OCI-LY1 (cell line): ENCODE results near the gene RASGEF1B.

Source experiments
- H2AFZ ChIP-seq: fragments of 200-600 bp; sonication (generic), shearing (Covaris generic); 2 replicates; pipeline ENCODE4 v1.6.0; 2014; ENCODE audit warnings: antibody characterized with exemption, mild to moderate bottlenecking, low read length
- H3F3A ChIP-seq: fragments of 200-600 bp; sonication (generic), shearing (Covaris generic); 2 replicates; pipeline ENCODE4 v1.6.0; 2014; ENCODE audit warnings: mild to moderate bottlenecking, antibody characterized with exemption, low read length, moderate library complexity; ENCODE audit not compliant: insufficient read depth
- H3K27ac ChIP-seq: fragments of 200-600 bp; sonication (generic); 2 replicates; pipeline ENCODE4 v1.5.1; 2014; ENCODE audit warnings: low read length, mixed run types, mild to moderate bottlenecking, low read depth; ENCODE audit not compliant: poor library complexity, severe bottlenecking
- H3K27me3 ChIP-seq: fragments of 200-600 bp; sonication (generic); 2 replicates; pipeline ENCODE4 v1.6.0; 2014; ENCODE audit warnings: antibody characterized with exemption, mild to moderate bottlenecking, low read length, moderate library complexity; ENCODE audit not compliant: insufficient read depth
- H3K36me3 ChIP-seq: fragments of 200-600 bp; sonication (generic); 2 replicates; pipeline ENCODE4 v1.6.1; 2014; ENCODE audit warnings: mild to moderate bottlenecking, antibody characterized with exemption, low read length, moderate library complexity, mixed read lengths; ENCODE audit not compliant: insufficient read depth
- H3K4me1 ChIP-seq: fragments of 200-600 bp; sonication (generic); 2 replicates; pipeline ENCODE4 v1.5.1; 2014; ENCODE audit warnings: mild to moderate bottlenecking, low read length, moderate library complexity; ENCODE audit not compliant: insufficient read depth, severe bottlenecking
- H3K4me2 ChIP-seq: fragments of 200-600 bp; sonication (generic), shearing (Covaris generic); 2 replicates; pipeline ENCODE4 v1.6.1; 2014; ENCODE audit warnings: low read length
- H3K4me3 ChIP-seq: fragments of 200-600 bp; sonication (generic); 2 replicates; pipeline ENCODE4 v1.5.1; 2014; ENCODE audit warnings: low read length, low read depth, mild to moderate bottlenecking, mixed read lengths; ENCODE audit not compliant: poor library complexity, severe bottlenecking
- H3K79me2 ChIP-seq: fragments of 200-600 bp; shearing (Covaris generic); 2 replicates; pipeline ENCODE4 v1.6.1; 2016; ENCODE audit warnings: mixed run types, low read length, mixed read lengths; ENCODE audit not compliant: insufficient read depth
- H3K9ac ChIP-seq: fragments of 200-600 bp; sonication (generic), shearing (Covaris generic); 2 replicates; pipeline ENCODE4 v1.6.1; 2014; ENCODE audit warnings: mild to moderate bottlenecking, low read length, mixed read lengths
- H3K9me2 ChIP-seq: fragments of 200-600 bp; sonication (generic), shearing (Covaris generic); 2 replicates; pipeline ENCODE4 v1.6.1; 2014; ENCODE audit warnings: low read depth, mild to moderate bottlenecking, low read length, mixed read lengths
- H3K9me3 ChIP-seq: fragments of 200-600 bp; shearing (Covaris generic); 2 replicates; pipeline ENCODE4 v1.6.1; 2014; ENCODE audit warnings: low read length, mixed read lengths
- H4K20me1 ChIP-seq: fragments of 200-600 bp; sonication (generic), shearing (Covaris generic); 2 replicates; pipeline ENCODE4 v1.6.0; 2016; ENCODE audit warnings: mild to moderate bottlenecking, low read length; ENCODE audit not compliant: insufficient read depth
- CTCF ChIP-seq: fragments of 200-600 bp; sonication (generic), shearing (Covaris generic); IDR thresholded peaks from 2 replicates; pipeline ENCODE4 v1.5.1; 2017; ENCODE audit warnings: mild to moderate bottlenecking, antibody characterized with exemption, low read length, moderate library complexity, mixed read lengths
- EZH2 ChIP-seq: fragments of 200-600 bp; sonication (generic), shearing (Covaris generic); IDR thresholded peaks from 2 replicates; pipeline ENCODE4 v1.8.0; 2017; ENCODE audit warnings: borderline replicate concordance, mixed run types, mild to moderate bottlenecking, antibody characterized with exemption, low read length, moderate library complexity, mixed read lengths

The RASGEF1B gene

GRCh38 chr4:81512001-81512756 lies 40.5 kb upstream of the RASGEF1B start:
- peak overlapping the region; percentile 25; the same call in 1 of the 2 replicates for H3K9ac ChIP-seq
- H3K4me2 ChIP-seq: peak overlapping the region; percentile 50; the same call in 1 of the 2 replicates
- H3K4me3 ChIP-seq: no peak overlapping the region

GRCh38 chr4:81510643-81511178 lies 39.0 kb upstream of the RASGEF1B start:
- no peak for TF ChIP-seq CTCF
- Histone ChIP-seq H3K79me2 (no peaks in the 10 kb centered on the region), H3K9me3 (no peaks in the 10 kb centered on the region), H3K36me3 (no peaks in the 10 kb centered on the region), H3K9me2 (no peaks in the 10 kb centered on the region), H3K27ac (no peak overlapping the region), H2AFZ (no peak overlapping the region), H3K9ac (no peak overlapping the region), H3K4me2 (no peak overlapping the region), H3K27me3 (no peaks in the 10 kb centered on the region), H4K20me1 (no peaks in the 10 kb centered on the region), H3K4me3 (no peak overlapping the region), H3F3A (0 out of 2 replicates have a peak, but pooled peaks cover 4% of the 10 kb centered on the region), H3K4me1 (peaks cover 76% of the 10 kb centered on the region)

More at GRCh38 chr4:81512001-81512756, 40.5 kb upstream of the RASGEF1B start:
- H3F3A ChIP-seq: 0 out of 2 replicates have a peak, but pooled peaks cover 4% of the 10 kb centered on the region
- H3K79me2 ChIP-seq: no peaks in the 10 kb centered on the region
- no peaks in the 10 kb centered on the region for H3K9me3 ChIP-seq
- no peak for TF ChIP-seq EZH2
- TF ChIP-seq CTCF: no peak
- peak overlapping the region; percentile 74 for H3K27ac ChIP-seq
- H3K4me1 ChIP-seq: peaks cover 65% of the 10 kb centered on the region
- no peaks in the 10 kb centered on the region for H3K27me3 ChIP-seq
- H2AFZ ChIP-seq: no peak overlapping the region
- no peaks in the 10 kb centered on the region for H3K36me3 ChIP-seq
- H3K9me2 ChIP-seq: no peaks in the 10 kb centered on the region
- no peaks in the 10 kb centered on the region for H4K20me1 ChIP-seq

GRCh38 chr4:81509822-81510221 lies 38.1 kb upstream of the RASGEF1B start:
- Histone ChIP-seq H3K9ac (no peak overlapping the region), H3K4me3 (no peak overlapping the region), H2AFZ (no peak overlapping the region), H3K9me3 (no peaks in the 10 kb centered on the region), H3K4me2 (no peak overlapping the region), H3K9me2 (no peaks in the 10 kb centered on the region), H3K4me1 (peaks cover 85% of the 10 kb centered on the region), H4K20me1 (no peaks in the 10 kb centered on the region), H3K27me3 (no peaks in the 10 kb centered on the region), H3K36me3 (no peaks in the 10 kb centered on the region), H3K27ac (peak overlapping the region; percentile 44), H3K79me2 (no peaks in the 10 kb centered on the region), H3F3A (0 out of 2 replicates have a peak, but pooled peaks cover 4% of the 10 kb centered on the region)
- TF ChIP-seq EZH2: no peak
- no peak for TF ChIP-seq CTCF
